K562 (cell line): ENCODE results near the gene C6orf141. TPM values are rescaled to one million over a fixed set of nuclear protein-coding genes. Genes with fewer than 3 reads are reported as not detected.

Experiments
- ATAC-seq: fragments of 200-7000 bp; cut with Tn5 transposase; 3 replicates; pipeline ENCODE4 v1.9.1; 2020; ENCODE audit warnings: moderate library complexity
- BruUV-seq: library from RNA; stranded (reverse); fragments of 400-500 nt; replicated peaks from 2 replicates; lab custom pipeline; 2021; lab: Mats Ljungman, UMichigan
- CTCF ChIA-PET: fragments of 300-600 bp; formaldehyde crosslinking; extraction: SDS; loops from one replicate; lab custom pipeline; 2021; ENCODE audit warnings: low intra/inter-chr PET ratio; lab: Yijun Ruan, JAX
- POLR2A ChIA-PET: fragments of 300-600, 350-650 bp; sonication (Branson Sonifier 250); formaldehyde crosslinking; extraction: SDS; loops from one replicate; lab custom pipeline; 2021; ENCODE audit warnings: antibody characterized with exemption, inconsistent platforms; lab: Yijun Ruan, JAX
- DNase-seq, 4 experiments: peaks; one replicate each; pipeline versions ENCODE4 v3.0.0 to v3.0.0-alpha.2; 2011 to 2018; ENCODE audit warnings: low spot score in 3 of 4, mixed read lengths in 3 of 4; ENCODE audit errors: extremely low read depth in 1 of 4
- FAIRE-seq: peaks from 2 replicates; lab custom pipeline; 2011; peaks lifted over from hg19 to GRCh38; lab: Jason Lieb, UNC
- H2AFZ ChIP-seq: 2 replicates; pipeline ENCODE4 v1.6.0; 2011; ENCODE audit warnings: low read depth, low read length, control low read depth, inconsistent platforms
- H3K27ac ChIP-seq: fragments of 200-600 bp; 3 replicates; pipeline ENCODE4 v1.8.0; 2011; ENCODE audit warnings: low read depth, mild to moderate bottlenecking, control low read depth, inconsistent platforms, low read length, moderate library complexity, mixed read lengths; ENCODE audit errors: extremely low read depth
- H3K27me3 ChIP-seq, 2 experiments: fragments of 300-600 bp in 1 of 2; 2 replicates in 1 of 2; 3 replicates in 1 of 2; pipeline versions ENCODE4 v1.6.0 to v1.8.0; 2011; ENCODE audit warnings: inconsistent platforms in 2 of 2, low read length in 2 of 2, mild to moderate bottlenecking in 1 of 2, mixed read lengths in 1 of 2, moderate library complexity in 1 of 2; ENCODE audit not compliant: control insufficient read depth in 2 of 2, insufficient read depth in 2 of 2
- H3K36me3 ChIP-seq: fragments of 300-600 bp; 3 replicates; pipeline ENCODE4 v1.8.0; 2011; ENCODE audit warnings: mild to moderate bottlenecking, low read length, inconsistent platforms; ENCODE audit not compliant: control insufficient read depth, insufficient read depth
- H3K4me1 ChIP-seq, 2 experiments: fragments of 200-600 bp in 1 of 2; replicated peaks in 1 of 2; 2 replicates in 1 of 2; 3 replicates in 1 of 2; pipeline versions ENCODE4 v1.5.1 to v1.8.0; 2011; ENCODE audit warnings: inconsistent platforms in 2 of 2, low read length in 2 of 2, mild to moderate bottlenecking in 1 of 2, mixed read lengths in 1 of 2, moderate library complexity in 1 of 2; ENCODE audit not compliant: control insufficient read depth in 2 of 2, insufficient read depth in 2 of 2
- H3K4me2 ChIP-seq: 2 replicates; pipeline ENCODE4 v1.6.1; 2011; ENCODE audit warnings: low read length, control low read depth, inconsistent platforms, mixed read lengths; ENCODE audit not compliant: insufficient read depth
- H3K4me3 ChIP-seq: fragments of 200-600 bp; sonication (generic), shearing (Covaris generic); 2 replicates; pipeline ENCODE4 v1.5.1; 2016; ENCODE audit warnings: control low read depth, inconsistent platforms
- H3K79me2 ChIP-seq: fragments of 200-600 bp; 3 replicates; pipeline ENCODE4 v1.8.0; 2011; ENCODE audit warnings: low read length, inconsistent platforms; ENCODE audit not compliant: control insufficient read depth, insufficient read depth
- H3K9ac ChIP-seq, 2 experiments: 2 replicates each; pipeline versions ENCODE4 v1.6.0 to v1.6.1; 2011; ENCODE audit warnings: low read depth in 2 of 2, low read length in 2 of 2, control low read depth in 1 of 2, inconsistent platforms in 1 of 2, mild to moderate bottlenecking in 1 of 2, mixed read lengths in 1 of 2; ENCODE audit not compliant: insufficient read depth in 1 of 2
- H3K9me1 ChIP-seq: one replicate; pipeline ENCODE4 v1.6.0; 2011; ENCODE audit warnings: inconsistent platforms, mild to moderate bottlenecking, low read length, moderate library complexity; ENCODE audit not compliant: control insufficient read depth, insufficient read depth
- H3K9me3 ChIP-seq: replicated peaks from 2 replicates; pipeline ENCODE4 v1.5.1; 2011; ENCODE audit warnings: low read depth, low read length, inconsistent platforms; ENCODE audit not compliant: control insufficient read depth, insufficient read depth
- H4K20me1 ChIP-seq: replicated peaks from 2 replicates; pipeline ENCODE4 v1.6.1; 2011; ENCODE audit warnings: low read length, inconsistent platforms, mixed read lengths; ENCODE audit not compliant: control insufficient read depth, insufficient read depth
- ARID2 ChIP-seq: fragments of 450-650 bp; IDR thresholded peaks from 2 replicates; pipeline ENCODE4 v1.6.1; 2017; ENCODE audit warnings: antibody characterized with exemption, mild to moderate bottlenecking
- ATF3 ChIP-seq, 2 experiments: fragments of 450-650 bp in 1 of 2; sonication (generic) in 1 of 2; formaldehyde crosslinking in 1 of 2; IDR thresholded peaks in 1 of 2; conservative IDR thresholded peaks in 1 of 2; 2 replicates each; pipeline versions ENCODE4 v1.6.1 to v1.8.1; 2016 to 2023; ENCODE audit warnings: mild to moderate bottlenecking in 2 of 2, moderate library complexity in 2 of 2, inconsistent platforms in 1 of 2, missing genetic modification reagents in 1 of 2
- ESRRB ChIP-seq: fragments of 250-450 bp; sonication (Bioruptor Pico); IDR thresholded peaks from 2 replicates; pipeline ENCODE4 v1.5.0; 2020; ENCODE audit warnings: mild to moderate bottlenecking, moderate library complexity, borderline replicate concordance
- POLR3G ChIP-seq: IDR thresholded peaks from 2 replicates; pipeline ENCODE4 v1.6.1; 2011; ENCODE audit not compliant: insufficient read length, insufficient replicate concordance; ENCODE audit errors: extremely low read depth
- RFX5 ChIP-seq: IDR thresholded peaks from 2 replicates; pipeline ENCODE4 v1.6.1; 2011; ENCODE audit warnings: low read depth, mild to moderate bottlenecking, improper control_type of control experiment, low read length
- SUPT5H ChIP-seq: fragments of 450-650 bp; IDR thresholded peaks from 2 replicates; pipeline ENCODE4 v1.6.1; 2016
- ZBTB1 ChIP-seq: sonication (generic); formaldehyde crosslinking; IDR thresholded peaks from 2 replicates; pipeline ENCODE4 v1.8.1; 2023; ENCODE audit warnings: missing genetic modification reagents, low read depth, mild to moderate bottlenecking, borderline replicate concordance
- ZNF277 ChIP-seq: fragments of 250-450 bp; sonication (Bioruptor Pico); IDR thresholded peaks from 2 replicates; pipeline ENCODE4 v1.8.0; 2022; ENCODE audit warnings: inconsistent platforms, mild to moderate bottlenecking, moderate library complexity, borderline replicate concordance
- ZNF408 ChIP-seq: fragments of 250-450 bp; sonication (Bioruptor Pico); IDR thresholded peaks from 2 replicates; pipeline ENCODE4 v1.4.0; 2020; ENCODE audit warnings: low read depth, mild to moderate bottlenecking, moderate library complexity
- ZNF655 ChIP-seq: fragments of 250-450 bp; sonication (Bioruptor Pico); IDR thresholded peaks from 2 replicates; pipeline ENCODE4 v1.5.0; 2021
- ZNF696 ChIP-seq: fragments of 250-450 bp; sonication (Bioruptor Pico); conservative IDR thresholded peaks from 2 replicates; pipeline ENCODE4 v1.4.0; 2020; ENCODE audit warnings: mild to moderate bottlenecking, moderate library complexity
- ZNF785 ChIP-seq: fragments of 250-450 bp; sonication (Bioruptor Pico); IDR thresholded peaks from 2 replicates; pipeline ENCODE4 v1.4.0; 2020; ENCODE audit warnings: mild to moderate bottlenecking
- ZZZ3 ChIP-seq: fragments of 450-650 bp; IDR thresholded peaks from 2 replicates; pipeline ENCODE4 v1.6.1; 2016; ENCODE audit warnings: antibody characterized with exemption, mild to moderate bottlenecking, moderate library complexity
- WGBS: fragments of 100-300 bp; shearing (Covaris generic); methylation state at CpG from one replicate; pipeline ENCODE4 v1.1.6; 2016; ENCODE audit warnings: low coverage, mixed read lengths; ENCODE audit not compliant: insufficient coverage; ENCODE audit errors: missing lambda C conversion rate; 5-methylcytosine and 5-hydroxymethylcytosine counted together
- in situ Hi-C: fragments of 300-500 bp; cut with MboI; formaldehyde crosslinking; loops from 4 replicates; pipeline ENCODE4 v1.15.0; 2018; ENCODE audit warnings: inconsistent platforms, mixed read lengths
- intact Hi-C: fragments of 100-400 bp; cut with micrococcal nuclease; formaldehyde crosslinking; loops from 2 replicates; pipeline ENCODE4 v1.14.2; 2022
- polyA plus RNA-seq, 8 experiments: library from polyadenylated mRNA; depleted of rRNA in 4 of 8; stranded (reverse) in 5 of 8; unstranded in 3 of 8; fragments of >200 nt; fragmentation: Nextera tagmentation in 2 of 8; fragmentation: Illumina TruSeq in 1 of 8; extraction: Ambion mirVana in 2 of 8; extraction: Trizol in 1 of 8; gene quantifications; 2 replicates each; pipeline versions ENCODE4 v1.2.1 to v1.2.3, GENCODE V29; 2011 to 2014; ENCODE audit warnings: inconsistent platforms in 1 of 8, missing spikeins in 1 of 8
- total RNA-seq, 7 experiments: library from RNA; depleted of rRNA in 6 of 7; stranded (reverse); fragments of >200 nt in 6 of 7; fragmentation: Illumina TruSeq in 2 of 7; extraction: Trizol in 2 of 7; gene quantifications; 2 replicates each; pipeline versions ENCODE4 v1.2.1 to v1.2.3, GENCODE V29; 2011 to 2021; ENCODE audit warnings: low replicate concordance in 1 of 7

C6orf141 gene
- total and polyA plus RNA-seq, 9 of the 15 experiments (the other 6 are each of a cell fraction or from before 2014, with no cell fraction given) = not detected

GRCh38 chr6:49516147-49516505 is 34.3 kb upstream of the C6orf141 start:
- in situ Hi-C loops = no loop called here
- BruUV-seq = no TSS peak
- POLR2A ChIA-PET = interaction anchor here (0.9 kb wide), 1 partner anchor 9 kb away, joined by 3 read pairs; no protein-coding TSS in a partner anchor
- CTCF ChIA-PET = no interaction called here
- no peaks in the 10 kb centered on the region for H3K79me2 ChIP-seq
- WGBS = 19% methylated on average over 4 of the region's 4 CpGs
- TF ChIP-seq ZNF785 (CRISPR knock-in tag) (no peak), ATF3 (IDR thresholded peaks at IDR 0.05) (0 out of 2 replicates have a peak, but pooled peaks have one; percentile 18), ATF3 (CRISPR knock-in tag; conservative IDR thresholded peaks at IDR 0.05) (no peak), SUPT5H (no peak)
- TF ChIP-seq, all 486 proteins: peak for 1
- Histone ChIP-seq H3K4me1 (no peaks in the 10 kb centered on the region), H3K27ac (no peak overlapping the region), H3K4me2 (no peak overlapping the region), H3K9me3 (no peaks in the 10 kb centered on the region), H3K4me3 (no peak overlapping the region), H4K20me1 (no peaks in the 10 kb centered on the region), H3K36me3 (no peaks in the 10 kb centered on the region), H3K9ac (no peak overlapping the region), H3K9me1 (no peaks in the 10 kb centered on the region), H3K27me3 (no peaks in the 10 kb centered on the region), H2AFZ (peak overlapping the region; percentile 46)
- DNase-seq (no peak), ATAC-seq (no peak), FAIRE-seq (no peak)
- intact Hi-C loops = no loop called here

- no TSS peak for BruUV-seq
- in situ Hi-C loops = no loop called here
- TF ChIP-seq RFX5 (no peak), ZNF655 (CRISPR knock-in tag) (no peak), ZNF696 (no peak), ZNF408 (CRISPR knock-in tag) (no peak), POLR3G (no peak), ESRRB (CRISPR knock-in tag) (no peak), ARID2 (no peak), ZZZ3 (no peak), ZBTB1 (CRISPR knock-in tag) (no peak), ZNF277 (CRISPR knock-in tag) (no peak)
These were observed 32.5 kb upstream of the C6orf141 start for GRCh38 chr6:49517919-49518318.

More at GRCh38 chr6:49517919-49518318, 32.5 kb upstream of the C6orf141 start:
- H3K79me2 ChIP-seq = no peaks in the 10 kb centered on the region
- intact Hi-C loops = no loop called here
- H3K9me3 ChIP-seq = no peaks in the 10 kb centered on the region
- FAIRE-seq (no peak), DNase-seq (no peak), ATAC-seq (no peak)
- H3K4me2 ChIP-seq = no peak overlapping the region
- no peaks in the 10 kb centered on the region for H3K9me1 ChIP-seq
- H3K27me3 ChIP-seq = no peaks in the 10 kb centered on the region
- no peak overlapping the region for H3K4me3 ChIP-seq
- POLR2A ChIA-PET = interaction anchor here (1.0 kb wide), 2 partner anchors 15 to 71 kb away, joined by 3 to 4 read pairs; no protein-coding TSS in a partner anchor
- no peaks in the 10 kb centered on the region for H3K36me3 ChIP-seq
- H3K27ac ChIP-seq = no peak overlapping the region
- H2AFZ ChIP-seq = no peak overlapping the region
- H3K4me1 ChIP-seq = no peaks in the 10 kb centered on the region
- no peaks in the 10 kb centered on the region for H4K20me1 ChIP-seq
- CTCF ChIA-PET = no interaction called here
- no peak overlapping the region for H3K9ac ChIP-seq
- 29% methylated on average over 2 of the region's 2 CpGs for WGBS
